ENCODE measurements around the gene ADAM17. TPM values are rescaled to one million over a fixed set of nuclear protein-coding genes. Genes with fewer than 3 reads are reported as not detected.

The ADAM17 gene
- total and polyA plus RNA-seq, 10 of the 15 experiments (the other 5 are each of a cell fraction or from before 2014, with no cell fraction given): 2.3 to 18.5 (median 13.4) TPM

DNA sequence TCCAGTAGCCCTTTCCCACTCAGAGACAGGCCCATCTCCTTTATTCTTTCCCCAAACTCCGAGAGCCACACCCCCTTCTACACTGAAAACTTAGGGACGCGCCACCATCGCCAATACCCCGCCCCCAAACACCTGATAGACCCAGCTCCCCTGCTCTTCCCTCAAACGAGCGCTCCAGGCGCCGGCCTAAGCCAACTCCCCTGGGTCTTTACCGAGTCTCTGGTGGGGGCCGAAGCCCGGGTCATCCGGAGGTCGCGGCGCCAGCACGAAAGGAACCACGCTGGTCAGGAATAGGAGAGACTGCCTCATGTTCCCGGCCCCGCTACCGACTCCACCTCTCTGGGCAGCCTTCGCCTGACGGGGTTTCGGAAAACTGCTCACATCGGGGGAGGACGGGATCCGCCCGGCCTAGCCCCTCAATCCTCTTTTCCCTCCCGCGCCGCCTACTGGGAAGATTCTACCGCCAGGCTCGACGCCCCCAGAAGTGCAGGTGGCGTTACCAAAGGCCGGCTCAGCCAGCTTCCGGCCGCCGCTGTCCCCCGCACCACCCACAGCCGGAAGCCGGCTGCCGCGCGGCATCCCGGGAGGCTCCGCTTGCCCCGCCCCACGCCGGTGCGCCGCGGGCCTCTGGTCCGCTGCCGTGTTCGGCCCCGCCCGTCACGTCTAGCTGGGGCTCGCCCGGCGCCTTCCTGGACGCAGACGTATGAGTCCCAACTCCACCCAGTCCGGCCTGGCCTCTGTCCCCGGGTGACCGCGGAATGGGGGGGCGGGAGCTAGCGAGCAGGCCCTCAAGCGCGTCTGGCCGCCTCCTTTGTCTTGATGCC lies at the start of gene ADAM17 (continued):
- no peak for TF ChIP-seq KAT2A (conservative IDR thresholded peaks at IDR 0.05; ENCODE audit: control insufficient read depth, low read depth, low read length)
- no peak for TF ChIP-seq ATF7 (IDR thresholded peaks at IDR 0.05; ENCODE audit: low read depth)
- TF ChIP-seq ESRRA (IDR thresholded peaks at IDR 0.05; ENCODE audit: low read length): no peak
- TF ChIP-seq CREM (IDR thresholded peaks at IDR 0.05; ENCODE audit: low read depth): peak; percentile 59
- TF ChIP-seq TCF3 (IDR thresholded peaks at IDR 0.05; ENCODE audit: borderline replicate concordance, insufficient read depth, low read depth, low read length): peak; percentile 52; the same call in 1 of the 2 replicates
- no peak for TF ChIP-seq SREBF2 (IDR thresholded peaks at IDR 0.05; ENCODE audit: low read length)
- TF ChIP-seq, protein P1, sequence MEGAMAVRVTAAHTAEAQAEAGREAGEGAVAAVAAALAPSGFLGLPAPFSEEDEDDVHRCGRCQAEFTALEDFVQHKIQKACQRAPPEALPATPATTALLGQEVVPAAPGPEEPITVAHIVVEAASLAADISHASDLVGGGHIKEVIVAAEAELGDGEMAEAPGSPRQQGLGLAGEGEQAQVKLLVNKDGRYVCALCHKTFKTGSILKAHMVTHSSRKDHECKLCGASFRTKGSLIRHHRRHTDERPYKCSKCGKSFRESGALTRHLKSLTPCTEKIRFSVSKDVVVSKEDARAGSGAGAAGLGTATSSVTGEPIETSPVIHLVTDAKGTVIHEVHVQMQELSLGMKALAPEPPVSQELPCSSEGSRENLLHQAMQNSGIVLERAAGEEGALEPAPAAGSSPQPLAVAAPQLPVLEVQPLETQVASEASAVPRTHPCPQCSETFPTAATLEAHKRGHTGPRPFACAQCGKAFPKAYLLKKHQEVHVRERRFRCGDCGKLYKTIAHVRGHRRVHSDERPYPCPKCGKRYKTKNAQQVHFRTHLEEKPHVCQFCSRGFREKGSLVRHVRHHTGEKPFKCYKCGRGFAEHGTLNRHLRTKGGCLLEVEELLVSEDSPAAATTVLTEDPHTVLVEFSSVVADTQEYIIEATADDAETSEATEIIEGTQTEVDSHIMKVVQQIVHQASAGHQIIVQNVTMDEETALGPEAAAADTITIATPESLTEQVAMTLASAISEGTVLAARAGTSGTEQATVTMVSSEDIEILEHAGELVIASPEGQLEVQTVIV (IDR thresholded peaks at IDR 0.05; ENCODE audit: borderline replicate concordance, partially characterized antibody): peak; percentile 63
- TF ChIP-seq RFX5 (IDR thresholded peaks at IDR 0.05; ENCODE audit: low read depth, low read length): peak; percentile 45; the same call in 1 of the 2 replicates
- TF ChIP-seq RBBP5 (conservative IDR thresholded peaks at IDR 0.05): no peak
- TF ChIP-seq NR2F1 (conservative IDR thresholded peaks at IDR 0.05): peak; percentile 79
- TF ChIP-seq KDM1A (IDR thresholded peaks at IDR 0.05; ENCODE audit: borderline replicate concordance): no peak
- TF ChIP-seq RUNX3 (IDR thresholded peaks at IDR 0.05; ENCODE audit: low read length): peak; percentile 65
- TF ChIP-seq, protein P2, sequence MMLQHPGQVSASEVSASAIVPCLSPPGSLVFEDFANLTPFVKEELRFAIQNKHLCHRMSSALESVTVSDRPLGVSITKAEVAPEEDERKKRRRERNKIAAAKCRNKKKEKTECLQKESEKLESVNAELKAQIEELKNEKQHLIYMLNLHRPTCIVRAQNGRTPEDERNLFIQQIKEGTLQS (IDR thresholded peaks at IDR 0.05; ENCODE audit: borderline replicate concordance, extremely low read depth, low read depth, low read length): no peak
- peak; percentile 96 for TF ChIP-seq POLR2A (IDR thresholded peaks at IDR 0.05; ENCODE audit: low read depth, low read length)
- TF ChIP-seq, protein P3, sequence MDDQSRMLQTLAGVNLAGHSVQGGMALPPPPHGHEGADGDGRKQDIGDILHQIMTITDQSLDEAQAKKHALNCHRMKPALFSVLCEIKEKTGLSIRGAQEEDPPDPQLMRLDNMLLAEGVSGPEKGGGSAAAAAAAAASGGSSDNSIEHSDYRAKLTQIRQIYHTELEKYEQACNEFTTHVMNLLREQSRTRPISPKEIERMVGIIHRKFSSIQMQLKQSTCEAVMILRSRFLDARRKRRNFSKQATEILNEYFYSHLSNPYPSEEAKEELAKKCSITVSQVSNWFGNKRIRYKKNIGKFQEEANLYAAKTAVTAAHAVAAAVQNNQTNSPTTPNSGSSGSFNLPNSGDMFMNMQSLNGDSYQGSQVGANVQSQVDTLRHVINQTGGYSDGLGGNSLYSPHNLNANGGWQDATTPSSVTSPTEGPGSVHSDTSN (IDR thresholded peaks at IDR 0.05; ENCODE audit: insufficient replicate concordance, low read depth, low read length): no peak
- TF ChIP-seq BRCA1 (IDR thresholded peaks at IDR 0.05; ENCODE audit: low read depth, low read length): no peak
- TF ChIP-seq, protein P4, sequence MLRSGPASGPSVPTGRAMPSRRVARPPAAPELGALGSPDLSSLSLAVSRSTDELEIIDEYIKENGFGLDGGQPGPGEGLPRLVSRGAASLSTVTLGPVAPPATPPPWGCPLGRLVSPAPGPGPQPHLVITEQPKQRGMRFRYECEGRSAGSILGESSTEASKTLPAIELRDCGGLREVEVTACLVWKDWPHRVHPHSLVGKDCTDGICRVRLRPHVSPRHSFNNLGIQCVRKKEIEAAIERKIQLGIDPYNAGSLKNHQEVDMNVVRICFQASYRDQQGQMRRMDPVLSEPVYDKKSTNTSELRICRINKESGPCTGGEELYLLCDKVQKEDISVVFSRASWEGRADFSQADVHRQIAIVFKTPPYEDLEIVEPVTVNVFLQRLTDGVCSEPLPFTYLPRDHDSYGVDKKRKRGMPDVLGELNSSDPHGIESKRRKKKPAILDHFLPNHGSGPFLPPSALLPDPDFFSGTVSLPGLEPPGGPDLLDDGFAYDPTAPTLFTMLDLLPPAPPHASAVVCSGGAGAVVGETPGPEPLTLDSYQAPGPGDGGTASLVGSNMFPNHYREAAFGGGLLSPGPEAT (IDR thresholded peaks at IDR 0.05; ENCODE audit: low read depth): peak; percentile 77
- TF ChIP-seq, protein P5, sequence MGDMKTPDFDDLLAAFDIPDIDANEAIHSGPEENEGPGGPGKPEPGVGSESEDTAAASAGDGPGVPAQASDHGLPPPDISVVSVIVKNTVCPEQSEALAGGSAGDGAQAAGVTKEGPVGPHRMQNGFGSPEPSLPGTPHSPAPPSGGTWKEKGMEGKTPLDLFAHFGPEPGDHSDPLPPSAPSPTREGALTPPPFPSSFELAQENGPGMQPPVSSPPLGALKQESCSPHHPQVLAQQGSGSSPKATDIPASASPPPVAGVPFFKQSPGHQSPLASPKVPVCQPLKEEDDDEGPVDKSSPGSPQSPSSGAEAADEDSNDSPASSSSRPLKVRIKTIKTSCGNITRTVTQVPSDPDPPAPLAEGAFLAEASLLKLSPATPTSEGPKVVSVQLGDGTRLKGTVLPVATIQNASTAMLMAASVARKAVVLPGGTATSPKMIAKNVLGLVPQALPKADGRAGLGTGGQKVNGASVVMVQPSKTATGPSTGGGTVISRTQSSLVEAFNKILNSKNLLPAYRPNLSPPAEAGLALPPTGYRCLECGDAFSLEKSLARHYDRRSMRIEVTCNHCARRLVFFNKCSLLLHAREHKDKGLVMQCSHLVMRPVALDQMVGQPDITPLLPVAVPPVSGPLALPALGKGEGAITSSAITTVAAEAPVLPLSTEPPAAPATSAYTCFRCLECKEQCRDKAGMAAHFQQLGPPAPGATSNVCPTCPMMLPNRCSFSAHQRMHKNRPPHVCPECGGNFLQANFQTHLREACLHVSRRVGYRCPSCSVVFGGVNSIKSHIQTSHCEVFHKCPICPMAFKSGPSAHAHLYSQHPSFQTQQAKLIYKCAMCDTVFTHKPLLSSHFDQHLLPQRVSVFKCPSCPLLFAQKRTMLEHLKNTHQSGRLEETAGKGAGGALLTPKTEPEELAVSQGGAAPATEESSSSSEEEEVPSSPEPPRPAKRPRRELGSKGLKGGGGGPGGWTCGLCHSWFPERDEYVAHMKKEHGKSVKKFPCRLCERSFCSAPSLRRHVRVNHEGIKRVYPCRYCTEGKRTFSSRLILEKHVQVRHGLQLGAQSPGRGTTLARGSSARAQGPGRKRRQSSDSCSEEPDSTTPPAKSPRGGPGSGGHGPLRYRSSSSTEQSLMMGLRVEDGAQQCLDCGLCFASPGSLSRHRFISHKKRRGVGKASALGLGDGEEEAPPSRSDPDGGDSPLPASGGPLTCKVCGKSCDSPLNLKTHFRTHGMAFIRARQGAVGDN (IDR thresholded peaks at IDR 0.05): peak; percentile 86

All from GM12878 (cell line).